Psoas muscle (tissue), 8 donors: ENCODE data around the gene SLC37A1. TPM values are rescaled to one million over a fixed set of nuclear protein-coding genes. Genes with fewer than 3 reads are reported as not detected.

Experiments
- ATAC-seq, 4 donors: fragments of 200-7000 bp; cut with Tn5 transposase; one replicate each; pipeline ENCODE4 v1.9.1; 2020; ENCODE audit warnings: moderate library complexity in 3 of 4, mild to moderate bottlenecking in 2 of 4
- DNase-seq, 2 donors: peaks; one replicate each; pipeline ENCODE4 v3.0.0-alpha.2; 2020
- H3K27ac ChIP-seq: fragments of 200-600 bp; one replicate; pipeline ENCODE4 v1.8.0; 2022
- H3K27me3 ChIP-seq, 3 donors: fragments of 200-600 bp in 1 of 3; one replicate each; pipeline versions ENCODE4 v1.6.1 to v1.8.0; 2013 to 2022; ENCODE audit warnings: low read length in 2 of 3, mild to moderate bottlenecking in 2 of 3, moderate library complexity in 1 of 3; ENCODE audit not compliant: insufficient read depth in 3 of 3
- H3K36me3 ChIP-seq, 2 donors: fragments of 200-600 bp in 1 of 2; one replicate each; pipeline versions ENCODE4 v1.6.1 to v1.8.0; 2013 to 2022; ENCODE audit warnings: low read depth in 1 of 2, mild to moderate bottlenecking in 1 of 2, moderate library complexity in 1 of 2; ENCODE audit not compliant: insufficient read depth in 1 of 2
- H3K4me1 ChIP-seq: fragments of 200-600 bp; one replicate; pipeline ENCODE4 v1.8.0; 2022
- H3K4me3 ChIP-seq: fragments of 200-600 bp; one replicate; pipeline ENCODE4 v1.8.0; 2022; ENCODE audit warnings: mild to moderate bottlenecking
- H3K9me3 ChIP-seq: fragments of 200-600 bp; one replicate; pipeline ENCODE4 v1.8.0; 2022
- WGBS, 3 donors: extraction: QIAGEN DNeasy Blood & Tissue Kit; methylation state at CpG; one replicate each; pipeline versions ENCODE4 v1.1.6 to v1.1.7; 2013; 5-methylcytosine and 5-hydroxymethylcytosine counted together
- intact Hi-C, 2 donors: fragments of 100-400 bp; cut with DNase I; formaldehyde crosslinking; loops; one replicate each; pipeline versions ENCODE4 v1.11.0 to v1.14.2; 2022
- polyA plus RNA-seq, 3 donors: library from polyadenylated mRNA; stranded (reverse); fragments of 200-250 nt; gene quantifications; one replicate each; pipeline ENCODE4 v1.2.3, GENCODE V29; 2013
- total RNA-seq, 4 donors: library from RNA; stranded (reverse); fragmentation: NEBNext Ultra II Directional in 2 of 4; extraction: Animal tissue kit (Norgen Biotek cat#: 25700) in 2 of 4; gene quantifications; one replicate each; pipeline versions ENCODE4 v1.2.1 to v1.2.4, GENCODE V29; 2021 to 2023
- TF ChIP-seq, protein P1 (sequence below): fragments of 200-600 bp; IDR thresholded peaks from one replicate; pipeline ENCODE4 v1.8.0; 2022; ENCODE audit warnings: antibody characterized with exemption
- donor health status: healthy with polysubstance abuse.
- donor health status: DM: no; HTN: no; CAD: no; lungs with moderate emphysema.
- donor health status: Bipolar disorder and iron deficiency.
- donor health status: healthy.
- donor health status: DM: yes; HTN: yes; CAD: no.
- donor health status: DM: no; HTN: no; CAD: no.
- donor health status: DM: no; HTN: no; CAD: no.
- donor health status: DM: yes; HTN: yes; CAD: no.

The SLC37A1 gene
- total and polyA plus RNA-seq, 7 donors, result 1.6 to 18.9 (median 8.0) TPM

DNA sequence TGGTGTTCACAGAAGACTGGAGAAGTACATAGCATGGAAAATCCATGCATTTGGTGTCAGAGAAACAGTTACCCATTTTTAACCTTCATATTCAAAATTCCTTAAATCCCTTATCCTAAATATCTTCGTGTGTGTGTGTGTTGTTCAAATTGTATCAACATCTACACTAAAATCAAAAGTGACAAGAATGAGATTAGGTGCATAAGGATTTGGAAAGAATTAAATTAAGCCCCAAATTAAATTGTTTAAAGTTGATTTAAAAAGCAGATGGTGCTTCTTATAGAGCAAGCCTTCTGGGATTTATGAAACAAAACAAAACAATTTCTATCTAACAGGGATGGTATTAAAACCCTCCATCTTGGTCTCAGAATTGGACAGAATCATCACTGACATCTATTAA, 22.3 kb upstream of the SLC37A1 start:
- no peak for ATAC-seq
- H3K27ac ChIP-seq, result no peak overlapping the region
- peaks cover 5% of the 10 kb centered on the region for H3K4me1 ChIP-seq
- TF ChIP-seq, protein P1, sequence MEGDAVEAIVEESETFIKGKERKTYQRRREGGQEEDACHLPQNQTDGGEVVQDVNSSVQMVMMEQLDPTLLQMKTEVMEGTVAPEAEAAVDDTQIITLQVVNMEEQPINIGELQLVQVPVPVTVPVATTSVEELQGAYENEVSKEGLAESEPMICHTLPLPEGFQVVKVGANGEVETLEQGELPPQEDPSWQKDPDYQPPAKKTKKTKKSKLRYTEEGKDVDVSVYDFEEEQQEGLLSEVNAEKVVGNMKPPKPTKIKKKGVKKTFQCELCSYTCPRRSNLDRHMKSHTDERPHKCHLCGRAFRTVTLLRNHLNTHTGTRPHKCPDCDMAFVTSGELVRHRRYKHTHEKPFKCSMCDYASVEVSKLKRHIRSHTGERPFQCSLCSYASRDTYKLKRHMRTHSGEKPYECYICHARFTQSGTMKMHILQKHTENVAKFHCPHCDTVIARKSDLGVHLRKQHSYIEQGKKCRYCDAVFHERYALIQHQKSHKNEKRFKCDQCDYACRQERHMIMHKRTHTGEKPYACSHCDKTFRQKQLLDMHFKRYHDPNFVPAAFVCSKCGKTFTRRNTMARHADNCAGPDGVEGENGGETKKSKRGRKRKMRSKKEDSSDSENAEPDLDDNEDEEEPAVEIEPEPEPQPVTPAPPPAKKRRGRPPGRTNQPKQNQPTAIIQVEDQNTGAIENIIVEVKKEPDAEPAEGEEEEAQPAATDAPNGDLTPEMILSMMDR, result no peak
- H3K9me3 ChIP-seq, result no peaks in the 10 kb centered on the region
- no peak for DNase-seq
- H3K4me3 ChIP-seq, result no peak overlapping the region
- intact Hi-C loops, result no loop called here
- peaks cover 0 to 6% (median 0%) of the 10 kb centered on the region in 3 donors for H3K27me3 ChIP-seq
- H3K36me3 ChIP-seq, result no peaks in the 10 kb centered on the region
- WGBS, 3 donors, result 58 to 66% (median 63%) methylated on average over 1 of the region's 1 CpG

DNA sequence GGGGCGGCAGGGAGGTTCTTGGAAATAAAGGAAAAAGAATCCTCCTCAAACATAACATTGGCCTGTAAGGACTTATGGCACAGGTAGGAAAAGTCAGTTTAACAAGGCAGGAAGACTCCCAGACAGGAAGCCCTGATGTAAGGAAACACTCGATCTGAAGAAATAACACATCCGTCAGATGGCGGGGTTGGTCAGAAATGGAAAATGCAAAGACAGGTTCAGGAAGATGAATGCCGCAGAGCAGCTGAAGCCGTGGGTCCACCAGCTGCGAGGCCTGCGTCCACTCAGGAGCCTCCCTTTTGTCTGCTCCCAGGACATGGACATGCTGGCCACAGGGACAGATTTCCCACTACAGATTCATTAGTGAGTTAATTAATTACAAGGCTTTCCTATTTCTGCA, 21.5 kb upstream of the SLC37A1 start:
- H3K36me3 ChIP-seq, result no peaks in the 10 kb centered on the region
- DNase-seq, result no peak
- no peak overlapping the region for H3K27ac ChIP-seq
- ATAC-seq, result no peak
- intact Hi-C loops, result no loop called here
- H3K27me3 ChIP-seq, result peaks cover 0 to 6% (median 0%) of the 10 kb centered on the region in 3 donors
- TF ChIP-seq, protein P1, result no peak
- H3K4me3 ChIP-seq, result no peak overlapping the region
- WGBS, 3 donors, result 67 to 72% (median 70%) methylated on average over 8 of the region's 8 CpGs
- H3K4me1 ChIP-seq, result peaks cover 5% of the 10 kb centered on the region
- H3K9me3 ChIP-seq, result no peaks in the 10 kb centered on the region

DNA sequence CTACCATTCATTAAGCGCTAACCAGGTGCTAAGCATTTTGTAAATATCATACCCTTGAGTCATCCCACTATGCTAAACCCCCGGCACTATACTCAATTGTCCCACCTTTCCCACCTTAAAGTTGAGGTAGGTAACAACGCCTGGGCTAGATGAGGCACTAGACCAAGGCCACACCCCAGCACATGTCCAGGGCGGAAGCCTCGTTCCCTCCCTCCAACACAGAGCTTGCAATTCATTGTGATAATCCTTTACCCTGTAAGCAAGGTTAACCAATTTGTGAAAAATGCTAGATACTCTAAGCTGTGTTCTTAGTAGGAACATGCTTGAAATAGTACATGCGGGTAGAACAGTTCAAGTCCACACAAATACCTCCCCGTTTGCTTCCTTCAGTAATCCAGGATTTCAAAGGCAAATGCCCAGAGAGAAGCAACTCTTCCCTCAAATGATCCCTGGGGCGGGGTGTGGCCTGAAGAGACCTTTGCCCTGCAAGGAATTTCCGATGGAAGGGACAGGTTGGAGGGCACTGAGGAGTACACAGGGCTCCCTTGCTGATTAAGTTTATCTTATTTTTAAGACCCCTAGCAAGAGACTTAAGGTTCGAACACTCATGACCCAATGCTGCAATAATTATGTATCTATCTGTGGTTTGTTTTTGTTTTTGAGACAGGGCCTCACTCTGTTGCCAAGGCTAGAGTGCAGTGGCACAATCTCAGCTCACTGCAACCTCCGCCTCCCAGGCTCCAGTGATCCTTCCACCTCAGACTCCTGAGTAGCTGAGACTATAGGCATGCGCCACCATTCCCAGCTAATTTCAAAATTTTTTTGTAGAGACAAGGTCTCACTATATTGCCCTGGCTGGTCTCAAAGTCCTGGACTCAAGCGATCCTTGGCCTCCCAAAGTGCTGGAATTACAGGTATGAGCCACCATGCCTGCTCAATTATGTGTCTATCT, 20.3 kb upstream of the SLC37A1 start:
- DNase-seq (no peak), ATAC-seq (no peak)
- Histone ChIP-seq H3K36me3 (no peaks in the 10 kb centered on the region), H3K9me3 (no peaks in the 10 kb centered on the region), H3K4me1 (peaks cover 5% of the 10 kb centered on the region), H3K27ac (no peak overlapping the region), H3K27me3 (no peaks in the 10 kb centered on the region), H3K4me3 (no peak overlapping the region)
- 81 to 86% (median 84%) methylated on average over 13 of the region's 13 CpGs for WGBS, 3 donors
- intact Hi-C loops, result no loop called here
- TF ChIP-seq, protein P1, result no peak

DNA sequence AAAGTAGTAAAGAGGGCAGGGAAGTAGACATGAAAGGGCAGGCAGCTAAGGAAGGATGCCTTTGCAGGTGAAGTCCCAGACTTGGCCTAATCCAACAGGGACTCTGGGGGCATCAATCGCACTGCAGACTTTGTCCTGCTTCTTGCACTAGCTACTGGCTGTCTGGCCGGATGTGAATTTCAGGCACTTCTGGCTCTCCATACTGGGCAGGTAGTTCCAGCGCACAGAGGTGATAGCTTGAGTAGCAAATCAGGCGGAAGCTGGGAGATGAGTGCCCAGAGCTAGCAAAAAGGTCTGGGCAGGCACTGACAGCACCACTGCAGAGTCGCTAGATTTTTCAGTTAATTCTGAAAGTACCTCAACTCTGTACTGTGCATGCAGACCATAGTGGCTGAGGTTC, 18.6 kb upstream of the SLC37A1 start:
- Histone ChIP-seq H3K36me3 (no peaks in the 10 kb centered on the region), H3K4me1 (peaks cover 5% of the 10 kb centered on the region), H3K27ac (no peak overlapping the region), H3K27me3 (no peaks in the 10 kb centered on the region), H3K4me3 (no peak overlapping the region), H3K9me3 (no peaks in the 10 kb centered on the region)
- no peak for DNase-seq
- intact Hi-C loops, result no loop called here
- WGBS, 3 donors, result 92 to 95% (median 93%) methylated on average over 5 of the region's 5 CpGs
- TF ChIP-seq, protein P1, result no peak
- ATAC-seq, result no peak
